Loucy (cell line): ENCODE data around the gene PRKN.

Source experiments
- H2AFZ ChIP-seq: fragments of 200-600 bp; sonication (generic); 2 replicates; pipeline ENCODE4 v1.6.0; 2016; ENCODE audit warnings: antibody characterized with exemption, mild to moderate bottlenecking, low read length, moderate library complexity
- H3F3A ChIP-seq: fragments of 200-600 bp; 2 replicates; pipeline ENCODE4 v1.6.0; 2016; ENCODE audit warnings: antibody characterized with exemption, low read depth, mild to moderate bottlenecking
- H3K27me3 ChIP-seq: fragments of 200-600 bp; sonication (generic); 2 replicates; pipeline ENCODE4 v1.6.1; 2014; ENCODE audit warnings: low read length, mild to moderate bottlenecking; ENCODE audit not compliant: insufficient read depth, poor library complexity, severe bottlenecking
- H3K36me3 ChIP-seq: fragments of 200-600 bp; sonication (generic); 2 replicates; pipeline ENCODE4 v1.6.1; 2016; ENCODE audit warnings: low read length; ENCODE audit not compliant: insufficient read depth
- H3K4me1 ChIP-seq: fragments of 200-600 bp; sonication (generic); 2 replicates; pipeline ENCODE4 v1.5.1; 2014; ENCODE audit warnings: low read length, mild to moderate bottlenecking; ENCODE audit not compliant: insufficient read depth, poor library complexity, severe bottlenecking
- H3K4me2 ChIP-seq: fragments of 200-600 bp; sonication (generic); 2 replicates; pipeline ENCODE4 v1.6.0; 2014; ENCODE audit warnings: antibody characterized with exemption, low read length, low read depth, mild to moderate bottlenecking; ENCODE audit not compliant: poor library complexity, severe bottlenecking
- H3K4me3 ChIP-seq: fragments of 200-600 bp; sonication (generic); 2 replicates; pipeline ENCODE4 v1.5.1; 2014; ENCODE audit warnings: low read length, mild to moderate bottlenecking, mixed read lengths; ENCODE audit not compliant: poor library complexity, severe bottlenecking
- H3K79me2 ChIP-seq: fragments of 200-600 bp; sonication (generic); 2 replicates; pipeline ENCODE4 v1.6.1; 2014; ENCODE audit warnings: low read length; ENCODE audit not compliant: insufficient read depth
- H3K9ac ChIP-seq: fragments of 200-600 bp; sonication (generic); 2 replicates; pipeline ENCODE4 v1.6.0; 2014; ENCODE audit warnings: mild to moderate bottlenecking, low read depth, low read length, moderate library complexity; ENCODE audit not compliant: poor library complexity, severe bottlenecking
- H3K9me2 ChIP-seq: fragments of 200-600 bp; sonication (generic); replicated peaks from 2 replicates; pipeline ENCODE4 v1.6.1; 2016; ENCODE audit warnings: low read depth, low read length, mixed read lengths
- H3K9me3 ChIP-seq: fragments of 200-600 bp; sonication (generic); 2 replicates; pipeline ENCODE4 v1.6.1; 2014; ENCODE audit warnings: mild to moderate bottlenecking, antibody characterized with exemption, low read length, low read depth; ENCODE audit not compliant: insufficient read depth
- H4K20me1 ChIP-seq: fragments of 200-600 bp; sonication (generic); 2 replicates; pipeline ENCODE4 v1.6.0; 2014; ENCODE audit warnings: antibody characterized with exemption, low read length, mild to moderate bottlenecking; ENCODE audit not compliant: insufficient read depth, poor library complexity, severe bottlenecking
- CTCF ChIP-seq: fragments of 200-600 bp; sonication (generic); conservative IDR thresholded peaks from 2 replicates; pipeline ENCODE4 v1.5.1; 2014; ENCODE audit warnings: mild to moderate bottlenecking, antibody characterized with exemption, low read length
- EZH2phosphoT487 ChIP-seq: fragments of 200-600 bp; IDR thresholded peaks from 2 replicates; pipeline ENCODE4 v1.6.1; 2018; ENCODE audit warnings: antibody characterized with exemption, mild to moderate bottlenecking, moderate library complexity, borderline replicate concordance

PRKN gene

GRCh38 chr6:161876231-161876630, 851.3 kb downstream of the PRKN start:
- Histone ChIP-seq H4K20me1 (no peaks in the 10 kb centered on the region), H3K79me2 (no peaks in the 10 kb centered on the region), H2AFZ (no peak overlapping the region), H3K9me3 (peaks cover 2% of the 10 kb centered on the region; the same call in 1 of the 2 replicates), H3K4me1 (no peaks in the 10 kb centered on the region), H3K9me2 (no peaks in the 10 kb centered on the region), H3F3A (no peaks in the 10 kb centered on the region), H3K27me3 (no peaks in the 10 kb centered on the region), H3K4me3 (no peak overlapping the region), H3K9ac (no peak overlapping the region), H3K36me3 (no peaks in the 10 kb centered on the region), H3K4me2 (no peak overlapping the region)
- TF ChIP-seq EZH2phosphoT487 (no peak), CTCF (no peak)

GRCh38 chr6:161870236-161870901, 857.2 kb downstream of the PRKN start:
- TF ChIP-seq CTCF = no peak
- TF ChIP-seq EZH2phosphoT487 = no peak
- Histone ChIP-seq H3K9me2 (no peaks in the 10 kb centered on the region), H3K4me2 (no peak overlapping the region), H3K9ac (no peak overlapping the region), H3K4me3 (no peak overlapping the region), H3K79me2 (no peaks in the 10 kb centered on the region), H4K20me1 (no peaks in the 10 kb centered on the region), H3K4me1 (no peaks in the 10 kb centered on the region), H2AFZ (no peak overlapping the region), H3K27me3 (no peaks in the 10 kb centered on the region), H3F3A (no peaks in the 10 kb centered on the region), H3K9me3 (no peaks in the 10 kb centered on the region), H3K36me3 (no peaks in the 10 kb centered on the region)

GRCh38 chr6:161869491-161869890, 858.1 kb downstream of the PRKN start:
- no peaks in the 10 kb centered on the region for H3K36me3 ChIP-seq
- no peaks in the 10 kb centered on the region for H3K9me2 ChIP-seq
- no peaks in the 10 kb centered on the region for H3K4me1 ChIP-seq
- no peaks in the 10 kb centered on the region for H3K27me3 ChIP-seq
- H2AFZ ChIP-seq = no peak overlapping the region
- no peaks in the 10 kb centered on the region for H3K9me3 ChIP-seq
- no peaks in the 10 kb centered on the region for H4K20me1 ChIP-seq
- no peaks in the 10 kb centered on the region for H3K79me2 ChIP-seq
- no peak overlapping the region for H3K4me2 ChIP-seq
- H3K4me3 ChIP-seq = no peak overlapping the region
- TF ChIP-seq EZH2phosphoT487 = no peak
- TF ChIP-seq CTCF = no peak
- no peaks in the 10 kb centered on the region for H3F3A ChIP-seq
- no peak overlapping the region for H3K9ac ChIP-seq
